Pancreas (tissue), 10 donors: Measurements from ENCODE around the gene FAM200B. TPM values are rescaled to one million over a fixed set of nuclear protein-coding genes. Genes with fewer than 3 reads are reported as not detected.

Experiments
- ATAC-seq, 4 donors: fragments of 200-7000 bp; cut with Tn5 transposase; one replicate each; pipeline versions ENCODE4 v1.8.0 to v1.9.1; 2020; ENCODE audit warnings: mild to moderate bottlenecking in 4 of 4, moderate library complexity in 4 of 4
- DNase-seq, 6 donors: peaks; one replicate each; pipeline ENCODE4 v3.0.0-alpha.2; 2020
- FAIRE-seq: peaks from 2 replicates; lab custom pipeline; 2012; peaks lifted over from hg19 to GRCh38; lab: Jason Lieb, UNC
- H3K27ac ChIP-seq, 4 donors: fragments of 200-600 bp; sonication (generic); 1 replicate in 3 of 4; 2 replicates in 1 of 4; pipeline versions ENCODE4 v1.5.0 to v1.8.0; 2020
- H3K27me3 ChIP-seq, 4 donors: fragments of 200-600 bp; one replicate each; pipeline ENCODE4 v1.8.0; 2021
- H3K36me3 ChIP-seq, 3 donors: fragments of 200-600 bp; sonication (generic) in 1 of 3; one replicate each; pipeline versions ENCODE4 v1.5.0 to v1.8.0; 2020 to 2021
- H3K4me1 ChIP-seq, 3 donors: fragments of 200-600 bp; one replicate each; pipeline ENCODE4 v1.8.0; 2021
- H3K4me3 ChIP-seq, 4 donors: fragments of 200-600 bp; sonication (generic) in 2 of 4; one replicate each; pipeline versions ENCODE4 v1.5.0 to v1.8.0; 2020 to 2021
- H3K9me3 ChIP-seq, 4 donors: fragments of 200-600 bp; one replicate each; pipeline ENCODE4 v1.8.0; 2021
- CTCF ChIP-seq, 4 donors: fragments of 200-600 bp; sonication (generic) in 3 of 4; IDR thresholded peaks; one replicate each; pipeline versions ENCODE4 v1.5.0 to v1.8.0; 2021; ENCODE audit warnings: antibody characterized with exemption in 4 of 4
- WGBS, 2 donors: extraction: QIAGEN DNeasy Blood & Tissue Kit; methylation state at CpG; one replicate each; pipeline ENCODE4 v1.1.7; 2013; 5-methylcytosine and 5-hydroxymethylcytosine counted together
- intact Hi-C, 3 donors: fragments of 100-400 bp; cut with DNase I; formaldehyde crosslinking; loops; one replicate each; pipeline versions ENCODE4 v1.11.1 to v1.14.2; 2022
- polyA plus RNA-seq, 2 donors: library from polyadenylated mRNA; stranded (reverse); fragments of 200-250 nt; gene quantifications; one replicate each; pipeline ENCODE4 v1.2.3, GENCODE V29; 2013
- total RNA-seq, 6 donors: library from RNA; stranded (reverse); fragmentation: NEBNext Ultra II Directional in 4 of 6; extraction: Animal tissue kit (Norgen Biotek cat#: 25700) in 4 of 6; gene quantifications; one replicate each; pipeline versions ENCODE4 v1.2.1 to v1.2.4, GENCODE V29; 2021 to 2023
- donor health status: healthy with polysubstance abuse.
- donor health status: DM: no; HTN: no; CAD: no; lungs with moderate emphysema.
- donor health status: DM: no; HTN: no; CAD: no.
- donor health status: control.
- donor health status: control.
- donor health status: Bipolar disorder and iron deficiency.
- donor health status: DM: yes; HTN: yes; CAD: no.
- donor health status: DM: no; HTN: no; CAD: no.
- donor health status: DM: no; HTN: no; CAD: no.
- donor health status: DM: yes; HTN: yes; CAD: no.

FAM200B gene
- total and polyA plus RNA-seq, 8 donors: 8.6 to 36.0 (median 14.5) TPM

DNA sequence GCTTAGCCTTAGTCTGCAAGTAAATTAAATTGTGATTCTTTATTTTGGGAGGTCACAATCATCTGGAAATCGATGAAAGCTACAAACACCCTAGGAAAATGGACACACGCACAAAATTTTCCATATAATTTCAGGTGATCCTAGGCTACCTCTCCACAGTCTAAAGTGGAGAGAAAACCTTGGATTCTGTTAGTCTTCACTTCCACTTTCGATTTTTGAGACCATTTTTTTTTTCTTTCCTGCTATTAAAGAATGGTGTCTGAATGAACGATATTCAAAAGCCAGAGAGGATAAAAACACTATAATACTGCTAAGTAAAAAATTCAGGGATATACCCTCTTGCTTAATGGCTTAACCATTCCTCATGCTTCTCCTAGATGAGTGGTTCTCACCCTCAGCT lies 28.2 kb upstream of the FAM200B start:
- intact Hi-C loops: loop anchor here in 1 of 3 donors (5.0 kb wide), 1 partner anchor 176 kb away; no protein-coding TSS in a partner anchor
- WGBS, 2 donors: 11 to 18% methylated on average over 4 of the region's 4 CpGs
- no peaks in the 10 kb centered on the region for H3K9me3 ChIP-seq
- TF ChIP-seq CTCF (IDR thresholded peaks at IDR 0.05): no peak
- DNase-seq (no peak), ATAC-seq (no peak), FAIRE-seq (no peak)
- peak overlapping the region; percentile 10 to 99 (median 98) for H3K27ac ChIP-seq
- H3K4me3 ChIP-seq: peak overlapping the region in 3 of 4 donors; percentile 62 to 78 (median 72)
- H3K36me3 ChIP-seq: no peaks in the 10 kb centered on the region
- H3K27me3 ChIP-seq: no peaks in the 10 kb centered on the region
- H3K4me1 ChIP-seq: peaks cover 21 to 51% (median 32%) of the 10 kb centered on the region in 3 donors

- Histone ChIP-seq H3K4me1 (peaks cover 16 to 51% (median 32%) of the 10 kb centered on the region in 3 donors), H3K9me3 (no peaks in the 10 kb centered on the region), H3K36me3 (no peaks in the 10 kb centered on the region), H3K4me3 (peak overlapping the region; percentile 56 to 78 (median 67)), H3K27me3 (no peaks in the 10 kb centered on the region), H3K27ac (peak overlapping the region; percentile 98 to 99 (median 98))
- 1 to 3% methylated on average over 7 of the region's 7 CpGs for WGBS, 2 donors
- peak in 3 of 4 donors; percentile 15 to 17 (median 17) for ATAC-seq
- no peak for FAIRE-seq
- DNase-seq: no peak
- TF ChIP-seq CTCF (IDR thresholded peaks at IDR 0.05): no peak
- intact Hi-C loops: loop anchor here in 1 of 3 donors (5.0 kb wide), 1 partner anchor 177 kb away; no protein-coding TSS in a partner anchor
Observed at GRCh38 chr4:15653864-15654592, 27.6 kb upstream of the FAM200B start.

DNA sequence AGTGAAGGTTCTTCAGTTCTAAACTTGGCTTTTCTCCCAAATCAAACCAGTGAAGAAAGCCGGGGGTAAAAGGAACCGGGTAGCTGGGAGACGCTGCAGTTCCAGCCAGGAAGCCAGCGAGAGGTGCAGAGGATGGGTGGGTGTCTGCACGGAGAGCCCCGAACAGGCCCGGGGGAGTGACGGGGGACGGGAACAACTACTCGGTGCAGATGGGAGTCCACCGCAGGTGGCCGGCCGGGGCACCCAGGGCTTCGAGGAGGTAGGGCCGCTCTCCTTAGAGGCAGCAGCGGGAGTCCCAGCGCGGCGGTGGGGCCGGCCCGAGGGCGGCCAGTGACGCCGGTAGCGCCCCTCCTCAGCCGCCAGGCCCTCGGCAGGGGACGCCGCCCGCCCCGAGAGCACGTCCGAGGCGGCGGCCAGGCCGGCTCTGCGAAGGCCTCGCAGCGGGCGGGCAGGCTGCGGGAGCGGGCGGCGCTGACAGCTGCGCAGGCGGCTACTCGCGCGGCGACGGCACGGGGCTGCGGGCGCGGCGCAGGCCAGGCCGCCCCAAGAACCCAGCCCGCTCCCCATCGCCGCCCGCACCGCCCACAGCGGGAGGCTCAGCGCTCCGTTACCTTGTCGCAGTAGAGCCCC lies 26.9 kb upstream of the FAM200B start:
- Histone ChIP-seq H3K27ac (peak overlapping the region; percentile 98 to 99 (median 98)), H3K4me1 (peaks cover 14 to 45% (median 29%) of the 10 kb centered on the region in 3 donors), H3K36me3 (no peaks in the 10 kb centered on the region), H3K4me3 (peak overlapping the region; percentile 56 to 78 (median 67)), H3K27me3 (no peaks in the 10 kb centered on the region), H3K9me3 (no peaks in the 10 kb centered on the region)
- ATAC-seq (peak; percentile 53 to 75 (median 58)), FAIRE-seq (no peak), DNase-seq (peak in 5 of 6 donors; percentile 26 to 85 (median 57))
- intact Hi-C loops: loop anchor here in 1 of 3 donors (5.0 kb wide), 1 partner anchor 177 kb away; no protein-coding TSS in a partner anchor
- 0% methylated on average over 41 to 66 of the region's 66 CpGs for WGBS, 2 donors
- TF ChIP-seq CTCF (IDR thresholded peaks at IDR 0.05): no peak

DNA sequence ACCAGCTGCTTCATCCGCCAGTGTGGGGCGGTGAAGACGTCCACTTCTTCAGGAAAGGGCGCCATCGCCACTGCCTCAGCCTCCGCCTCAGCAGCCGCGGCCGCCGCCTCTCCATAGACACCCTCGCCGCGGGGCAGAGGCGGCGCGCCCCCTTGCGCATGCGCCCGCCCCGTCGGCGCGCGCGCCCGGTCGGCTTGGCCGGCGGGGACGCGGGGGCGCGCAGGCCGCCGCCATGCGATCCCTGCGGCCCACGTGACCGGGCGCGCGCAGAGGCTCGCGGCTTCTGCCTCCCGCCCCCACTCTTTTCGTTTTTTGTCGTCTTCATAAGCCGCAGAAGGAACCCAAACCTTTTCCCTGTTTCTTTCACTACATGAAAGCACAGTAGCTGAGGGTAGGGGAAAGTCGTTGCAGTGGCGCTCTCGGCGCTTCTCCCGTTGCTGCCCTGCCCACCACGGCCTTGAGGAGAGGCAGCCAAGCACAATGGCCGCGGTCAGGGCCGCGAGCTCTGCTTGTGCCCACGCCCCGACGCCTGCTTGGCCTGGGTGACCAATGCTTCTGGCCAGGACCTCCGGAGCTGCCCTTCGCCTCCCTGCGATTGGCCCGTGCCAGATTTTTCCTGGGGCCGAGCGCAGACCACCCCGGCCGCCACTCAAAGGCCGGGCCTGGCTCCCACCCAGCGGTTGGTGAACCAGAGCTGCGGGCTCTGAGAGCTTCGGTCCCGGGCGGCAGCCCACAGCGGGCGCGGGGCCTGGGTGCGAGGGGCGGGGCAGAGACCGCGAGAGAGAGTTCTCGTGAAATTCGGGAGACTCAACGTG lies 26.2 kb upstream of the FAM200B start, which contains the start of gene FBXL5:
FBXL5 (minus strand) TSS at position 135 of the 815 bp plus-strand sequence; CDS start at position 65, 70 bp downstream.
- peak; percentile 68 to 93 (median 80) for DNase-seq
- FAIRE-seq: no peak
- 2 to 3% methylated on average over 70 to 85 of the region's 85 CpGs for WGBS, 2 donors
- Histone ChIP-seq H3K27me3 (no peaks in the 10 kb centered on the region), H3K4me1 (peaks cover 14 to 38% (median 27%) of the 10 kb centered on the region in 3 donors), H3K27ac (peak within 1 kb of the TSS; percentile 98 to 99 (median 98)), H3K36me3 (no peaks in the 10 kb centered on the region), H3K4me3 (peak within 1 kb of the TSS; percentile 56 to 78 (median 67)), H3K9me3 (no peaks in the 10 kb centered on the region)
- ATAC-seq: peak; percentile 84 to 95 (median 92)
- intact Hi-C loops: no loop called here
- TF ChIP-seq CTCF (IDR thresholded peaks at IDR 0.05): no peak
